H1 (cell line): ENCODE results near the gene TSSC4. TPM values are rescaled to one million over a fixed set of nuclear protein-coding genes. Genes with fewer than 3 reads are reported as not detected.

ENCODE experiments used
- ASH2L ChIP-seq: fragments of 200-600, 300-600 bp; sonication (generic); IDR thresholded peaks from one replicate; pipeline ENCODE4 v1.7.1; 2017; ENCODE audit warnings: low read length
- BRCA1 ChIP-seq: IDR thresholded peaks from 2 replicates; pipeline ENCODE4 v1.6.1; 2012; ENCODE audit warnings: low read depth, low read length, improper control_type of control experiment
- CEBPB ChIP-seq: IDR thresholded peaks from 2 replicates; pipeline ENCODE4 v1.6.1; 2012; ENCODE audit warnings: low read depth, low read length
- POLR2A ChIP-seq, 2 experiments: IDR thresholded peaks; 1 replicate in 1 of 2; 2 replicates in 1 of 2; pipeline ENCODE4 v1.6.1; 2011; ENCODE audit warnings: low read depth in 2 of 2, low read length in 2 of 2, mild to moderate bottlenecking in 2 of 2; ENCODE audit errors: control extremely low read depth in 1 of 2
- RAD21 ChIP-seq, 2 experiments: IDR thresholded peaks in 1 of 2; conservative IDR thresholded peaks in 1 of 2; 2 replicates each; pipeline ENCODE4 v1.6.1; 2011; ENCODE audit warnings: low read depth in 2 of 2, low read length in 2 of 2, improper control_type of control experiment in 1 of 2, inconsistent platforms in 1 of 2, mild to moderate bottlenecking in 1 of 2, moderate library complexity in 1 of 2
- RBBP5 ChIP-seq: IDR thresholded peaks from 2 replicates; pipeline ENCODE4 v1.7.1; 2012; ENCODE audit warnings: low read depth, mild to moderate bottlenecking, inconsistent platforms, low read length, moderate library complexity, borderline replicate concordance
- ZNF274 ChIP-seq: IDR thresholded peaks from 2 replicates; pipeline ENCODE4 v1.7.0; 2012; ENCODE audit warnings: low read length, borderline replicate concordance; ENCODE audit errors: extremely low read depth
- polyA plus RNA-seq, 7 experiments: library from polyadenylated mRNA; depleted of rRNA in 3 of 7; stranded (reverse) in 5 of 7; unstranded in 2 of 7; fragments of >200 nt in 5 of 7; fragments of 200-250 nt in 2 of 7; gene quantifications; 1 replicate in 5 of 7; 2 replicates in 1 of 7; 4 replicates in 1 of 7; pipeline versions ENCODE4 v1.2.1 to v1.2.3, GENCODE V29; 2011 to 2013; ENCODE audit warnings: missing spikeins in 2 of 7, mixed read lengths in 2 of 7
- total RNA-seq: library from RNA; stranded (reverse); fragmentation: NEBNext Ultra II Directional; extraction: Animal tissue kit (Norgen Biotek cat#: 25700); gene quantifications from 2 replicates; pipeline ENCODE4 v1.2.1, GENCODE V29; 2021
- TF ChIP-seq, protein P1 (sequence below): fragments of 300-600 bp; sonication (generic); IDR thresholded peaks from 2 replicates; pipeline ENCODE4 v1.7.1; 2012; ENCODE audit warnings: low read length, moderate library complexity, mild to moderate bottlenecking, inconsistent platforms; ENCODE audit not compliant: insufficient replicate concordance
- TF ChIP-seq, protein P2 (sequence below): IDR thresholded peaks from 2 replicates; pipeline ENCODE4 v1.6.1; 2012; ENCODE audit warnings: inconsistent platforms

The TSSC4 gene
- total and polyA plus RNA-seq, 2 of the 8 experiments (the other 6 are each of a cell fraction or from before 2014, with no cell fraction given) = 34.0 to 39.3 TPM

DNA sequence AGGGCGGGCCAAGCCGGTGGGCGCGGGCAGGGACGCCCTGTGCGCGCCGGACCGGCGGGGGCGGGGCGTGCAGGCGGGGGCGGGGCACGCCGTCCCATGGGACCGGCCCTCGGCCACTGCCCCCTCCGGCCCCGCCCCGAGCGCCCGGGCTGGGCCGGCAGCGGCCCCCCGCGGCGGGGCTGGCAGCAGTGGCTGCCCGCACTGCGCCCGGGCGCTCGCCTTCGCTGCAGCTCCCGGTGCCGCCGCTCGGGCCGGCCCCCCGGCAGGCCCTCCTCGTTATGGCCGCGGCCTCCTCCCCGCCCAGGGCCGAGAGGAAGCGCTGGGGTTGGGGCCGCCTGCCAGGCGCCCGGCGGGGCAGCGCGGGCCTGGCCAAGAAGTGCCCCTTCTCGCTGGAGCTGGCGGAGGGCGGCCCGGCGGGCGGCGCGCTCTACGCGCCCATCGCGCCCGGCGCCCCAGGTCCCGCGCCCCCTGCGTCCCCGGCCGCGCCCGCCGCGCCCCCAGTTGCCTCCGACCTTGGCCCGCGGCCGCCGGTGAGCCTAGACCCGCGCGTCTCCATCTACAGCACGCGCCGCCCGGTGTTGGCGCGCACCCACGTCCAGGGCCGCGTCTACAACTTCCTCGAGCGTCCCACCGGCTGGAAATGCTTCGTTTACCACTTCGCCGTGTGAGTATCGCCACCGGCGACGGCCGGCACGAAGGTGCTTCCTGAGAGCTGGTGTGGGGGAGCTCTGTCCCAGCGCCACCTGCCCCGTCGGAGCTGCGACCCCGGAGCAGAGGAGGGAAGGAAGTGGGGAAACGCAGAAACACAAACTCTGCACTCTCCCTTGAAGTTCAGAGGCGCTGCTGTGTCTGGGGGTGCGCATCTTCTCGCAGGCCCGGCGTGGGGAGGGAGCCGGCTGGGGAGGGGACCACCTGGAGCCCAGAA is 44.5 kb downstream of the TSSC4 start, which contains the start of gene KCNQ1 (continued):
- TF ChIP-seq, protein P1, sequence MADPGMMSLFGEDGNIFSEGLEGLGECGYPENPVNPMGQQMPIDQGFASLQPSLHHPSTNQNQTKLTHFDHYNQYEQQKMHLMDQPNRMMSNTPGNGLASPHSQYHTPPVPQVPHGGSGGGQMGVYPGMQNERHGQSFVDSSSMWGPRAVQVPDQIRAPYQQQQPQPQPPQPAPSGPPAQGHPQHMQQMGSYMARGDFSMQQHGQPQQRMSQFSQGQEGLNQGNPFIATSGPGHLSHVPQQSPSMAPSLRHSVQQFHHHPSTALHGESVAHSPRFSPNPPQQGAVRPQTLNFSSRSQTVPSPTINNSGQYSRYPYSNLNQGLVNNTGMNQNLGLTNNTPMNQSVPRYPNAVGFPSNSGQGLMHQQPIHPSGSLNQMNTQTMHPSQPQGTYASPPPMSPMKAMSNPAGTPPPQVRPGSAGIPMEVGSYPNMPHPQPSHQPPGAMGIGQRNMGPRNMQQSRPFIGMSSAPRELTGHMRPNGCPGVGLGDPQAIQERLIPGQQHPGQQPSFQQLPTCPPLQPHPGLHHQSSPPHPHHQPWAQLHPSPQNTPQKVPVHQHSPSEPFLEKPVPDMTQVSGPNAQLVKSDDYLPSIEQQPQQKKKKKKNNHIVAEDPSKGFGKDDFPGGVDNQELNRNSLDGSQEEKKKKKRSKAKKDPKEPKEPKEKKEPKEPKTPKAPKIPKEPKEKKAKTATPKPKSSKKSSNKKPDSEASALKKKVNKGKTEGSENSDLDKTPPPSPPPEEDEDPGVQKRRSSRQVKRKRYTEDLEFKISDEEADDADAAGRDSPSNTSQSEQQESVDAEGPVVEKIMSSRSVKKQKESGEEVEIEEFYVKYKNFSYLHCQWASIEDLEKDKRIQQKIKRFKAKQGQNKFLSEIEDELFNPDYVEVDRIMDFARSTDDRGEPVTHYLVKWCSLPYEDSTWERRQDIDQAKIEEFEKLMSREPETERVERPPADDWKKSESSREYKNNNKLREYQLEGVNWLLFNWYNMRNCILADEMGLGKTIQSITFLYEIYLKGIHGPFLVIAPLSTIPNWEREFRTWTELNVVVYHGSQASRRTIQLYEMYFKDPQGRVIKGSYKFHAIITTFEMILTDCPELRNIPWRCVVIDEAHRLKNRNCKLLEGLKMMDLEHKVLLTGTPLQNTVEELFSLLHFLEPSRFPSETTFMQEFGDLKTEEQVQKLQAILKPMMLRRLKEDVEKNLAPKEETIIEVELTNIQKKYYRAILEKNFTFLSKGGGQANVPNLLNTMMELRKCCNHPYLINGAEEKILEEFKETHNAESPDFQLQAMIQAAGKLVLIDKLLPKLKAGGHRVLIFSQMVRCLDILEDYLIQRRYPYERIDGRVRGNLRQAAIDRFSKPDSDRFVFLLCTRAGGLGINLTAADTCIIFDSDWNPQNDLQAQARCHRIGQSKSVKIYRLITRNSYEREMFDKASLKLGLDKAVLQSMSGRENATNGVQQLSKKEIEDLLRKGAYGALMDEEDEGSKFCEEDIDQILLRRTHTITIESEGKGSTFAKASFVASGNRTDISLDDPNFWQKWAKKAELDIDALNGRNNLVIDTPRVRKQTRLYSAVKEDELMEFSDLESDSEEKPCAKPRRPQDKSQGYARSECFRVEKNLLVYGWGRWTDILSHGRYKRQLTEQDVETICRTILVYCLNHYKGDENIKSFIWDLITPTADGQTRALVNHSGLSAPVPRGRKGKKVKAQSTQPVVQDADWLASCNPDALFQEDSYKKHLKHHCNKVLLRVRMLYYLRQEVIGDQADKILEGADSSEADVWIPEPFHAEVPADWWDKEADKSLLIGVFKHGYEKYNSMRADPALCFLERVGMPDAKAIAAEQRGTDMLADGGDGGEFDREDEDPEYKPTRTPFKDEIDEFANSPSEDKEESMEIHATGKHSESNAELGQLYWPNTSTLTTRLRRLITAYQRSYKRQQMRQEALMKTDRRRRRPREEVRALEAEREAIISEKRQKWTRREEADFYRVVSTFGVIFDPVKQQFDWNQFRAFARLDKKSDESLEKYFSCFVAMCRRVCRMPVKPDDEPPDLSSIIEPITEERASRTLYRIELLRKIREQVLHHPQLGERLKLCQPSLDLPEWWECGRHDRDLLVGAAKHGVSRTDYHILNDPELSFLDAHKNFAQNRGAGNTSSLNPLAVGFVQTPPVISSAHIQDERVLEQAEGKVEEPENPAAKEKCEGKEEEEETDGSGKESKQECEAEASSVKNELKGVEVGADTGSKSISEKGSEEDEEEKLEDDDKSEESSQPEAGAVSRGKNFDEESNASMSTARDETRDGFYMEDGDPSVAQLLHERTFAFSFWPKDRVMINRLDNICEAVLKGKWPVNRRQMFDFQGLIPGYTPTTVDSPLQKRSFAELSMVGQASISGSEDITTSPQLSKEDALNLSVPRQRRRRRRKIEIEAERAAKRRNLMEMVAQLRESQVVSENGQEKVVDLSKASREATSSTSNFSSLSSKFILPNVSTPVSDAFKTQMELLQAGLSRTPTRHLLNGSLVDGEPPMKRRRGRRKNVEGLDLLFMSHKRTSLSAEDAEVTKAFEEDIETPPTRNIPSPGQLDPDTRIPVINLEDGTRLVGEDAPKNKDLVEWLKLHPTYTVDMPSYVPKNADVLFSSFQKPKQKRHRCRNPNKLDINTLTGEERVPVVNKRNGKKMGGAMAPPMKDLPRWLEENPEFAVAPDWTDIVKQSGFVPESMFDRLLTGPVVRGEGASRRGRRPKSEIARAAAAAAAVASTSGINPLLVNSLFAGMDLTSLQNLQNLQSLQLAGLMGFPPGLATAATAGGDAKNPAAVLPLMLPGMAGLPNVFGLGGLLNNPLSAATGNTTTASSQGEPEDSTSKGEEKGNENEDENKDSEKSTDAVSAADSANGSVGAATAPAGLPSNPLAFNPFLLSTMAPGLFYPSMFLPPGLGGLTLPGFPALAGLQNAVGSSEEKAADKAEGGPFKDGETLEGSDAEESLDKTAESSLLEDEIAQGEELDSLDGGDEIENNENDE = no peak
- TF ChIP-seq, protein P2, sequence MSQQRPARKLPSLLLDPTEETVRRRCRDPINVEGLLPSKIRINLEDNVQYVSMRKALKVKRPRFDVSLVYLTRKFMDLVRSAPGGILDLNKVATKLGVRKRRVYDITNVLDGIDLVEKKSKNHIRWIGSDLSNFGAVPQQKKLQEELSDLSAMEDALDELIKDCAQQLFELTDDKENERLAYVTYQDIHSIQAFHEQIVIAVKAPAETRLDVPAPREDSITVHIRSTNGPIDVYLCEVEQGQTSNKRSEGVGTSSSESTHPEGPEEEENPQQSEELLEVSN = peak; percentile 56; the same call in 1 of the 2 replicates
- TF ChIP-seq BRCA1 (no peak), RBBP5 (0 out of 2 replicates have a peak, but pooled peaks have one; percentile 73), POLR2A (IDR thresholded peaks at IDR 0.05; ENCODE audit: control extremely low read depth in 1 of 2, low read depth in 2 of 2, low read length in 2 of 2) (no peak), CEBPB (no peak), ZNF274 (no peak), ASH2L (no peak), RAD21 (IDR thresholded peaks at IDR 0.05 in 1 of 2, conservative IDR thresholded peaks at IDR 0.05 in 1 of 2; ENCODE audit: low read depth in 2 of 2, low read length in 2 of 2) (no peak)
